Gastrocnemius medialis (tissue), 4 donors: ENCODE results near the gene RABGEF1. TPM values are rescaled to one million over a fixed set of nuclear protein-coding genes. Genes with fewer than 3 reads are reported as not detected.
"Not testable (repeated sequence)": the region's sequence is repeated elsewhere in the genome, so short reads cannot be mapped to it uniquely, and the experiment has no call there.

Experiments used
- ATAC-seq, 2 donors: fragments of 150-250 bp; one replicate each; pipeline ENCODE4 v1.9.1; 2016
- DNase-seq, 2 donors: peaks; one replicate each; pipeline ENCODE4 v3.0.0-alpha.2; 2019
- H3K27ac ChIP-seq, 4 donors: fragments of 200-600 bp; sonication (generic); 1 replicate in 1 of 4; 2 replicates in 3 of 4; pipeline ENCODE4 v1.5.1; 2016 to 2018; ENCODE audit warnings: mild to moderate bottlenecking in 2 of 4, moderate library complexity in 1 of 4
- H3K27me3 ChIP-seq, 3 donors: fragments of 200-600 bp; sonication (generic) in 2 of 3; 1 replicate in 1 of 3; 2 replicates in 2 of 3; pipeline versions ENCODE4 v1.5.1 to v1.6.0; 2016 to 2019; ENCODE audit warnings: mild to moderate bottlenecking in 1 of 3, moderate library complexity in 1 of 3
- H3K36me3 ChIP-seq, 2 donors: fragments of 200-600 bp; sonication (generic) in 1 of 2; one replicate each; pipeline ENCODE4 v1.5.1; 2017 to 2018
- H3K4me1 ChIP-seq, 2 donors: fragments of 200-600 bp; sonication (generic) in 1 of 2; one replicate each; pipeline ENCODE4 v1.5.1; 2016 to 2017; ENCODE audit warnings: mild to moderate bottlenecking in 2 of 2
- H3K4me3 ChIP-seq, 4 donors: fragments of 200-600 bp; sonication (generic) in 3 of 4; 1 replicate in 1 of 4; 2 replicates in 3 of 4; pipeline ENCODE4 v1.5.1; 2016 to 2019; ENCODE audit warnings: mild to moderate bottlenecking in 2 of 4
- H3K9me3 ChIP-seq, 3 donors: fragments of 200-600 bp; sonication (generic) in 2 of 3; 1 replicate in 1 of 3; 2 replicates in 2 of 3; pipeline ENCODE4 v1.5.1; 2016 to 2019
- CTCF ChIP-seq, 5 experiments: fragments of 450-650 bp in 3 of 5; fragments of 200-600 bp in 2 of 5; sonication (generic) in 2 of 5; IDR thresholded peaks in 4 of 5; conservative IDR thresholded peaks in 1 of 5; 1 replicate in 4 of 5; 2 replicates in 1 of 5; pipeline ENCODE4 v1.5.1; 2016 to 2019; ENCODE audit warnings: antibody characterized with exemption in 5 of 5, mild to moderate bottlenecking in 3 of 5, moderate library complexity in 3 of 5
- POLR2A ChIP-seq, 2 donors: fragments of 450-650 bp; IDR thresholded peaks; one replicate each; pipeline ENCODE4 v1.6.1; 2017; ENCODE audit warnings: antibody characterized with exemption in 2 of 2, mild to moderate bottlenecking in 2 of 2, moderate library complexity in 2 of 2
- in situ Hi-C, 4 donors: fragments of 200-750 bp; cut with MboI; loops; one replicate each; pipeline versions ENCODE4 v1.15.0 to v1.8.0; 2017; ENCODE audit warnings: low sequenced_read_pairs in 4 of 4
- intact Hi-C: fragments of 100-400 bp; cut with DNase I; formaldehyde crosslinking; loops from one replicate; pipeline ENCODE4 v1.15.1; 2023; ENCODE audit warnings: low total_unique reads
- total RNA-seq, 4 donors: library from RNA; depleted of rRNA; stranded (reverse); fragments of >200 nt; gene quantifications; one replicate each; pipeline versions ENCODE4 v1.1.0 to v1.2.3, GENCODE V29; 2016

RABGEF1 gene
- total RNA-seq, 4 donors from 2014 or later, result 18.8 to 29.7 (median 24.9) TPM

DNA sequence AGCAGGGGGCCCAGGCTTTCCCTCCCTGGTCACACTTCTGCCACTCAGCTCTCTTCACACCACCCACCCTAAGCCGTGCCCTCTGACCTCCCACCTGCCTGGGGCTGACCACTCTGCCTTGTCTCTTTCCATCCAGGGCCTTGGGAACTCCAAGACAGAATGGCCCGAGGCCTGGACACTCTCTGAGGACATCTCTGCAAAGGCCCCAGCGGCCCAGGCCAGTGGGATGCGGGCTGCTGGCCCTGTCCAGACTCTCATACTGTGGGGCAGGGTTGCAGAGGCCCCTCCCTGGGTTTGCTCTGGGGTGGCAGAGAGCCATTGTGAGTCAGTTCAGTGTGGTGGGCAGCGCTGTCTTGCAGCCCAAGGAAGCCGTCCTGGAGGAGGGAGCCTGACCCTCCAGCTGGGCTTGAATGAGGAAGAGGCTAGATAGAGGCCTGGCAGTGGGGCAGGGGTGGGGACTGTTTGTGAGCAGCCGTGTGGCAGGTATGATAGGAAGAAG lies 39.9 kb upstream of the RABGEF1 start:
- DNase-seq, result no peak
- H3K4me3 ChIP-seq, result no peak overlapping the region
- no peak for TF ChIP-seq CTCF (IDR thresholded peaks at IDR 0.05 in 4 of 5, conservative IDR thresholded peaks at IDR 0.05 in 1 of 5)
- no peak for TF ChIP-seq POLR2A (IDR thresholded peaks at IDR 0.05)
- no peaks in the 10 kb centered on the region for H3K27me3 ChIP-seq
- H3K4me1 ChIP-seq, result peaks cover 0 to 9% of the 10 kb centered on the region in 2 donors
- in situ Hi-C loops (no loop called here), intact Hi-C loops (no loop called here)
- H3K9me3 ChIP-seq, result no peaks in the 10 kb centered on the region
- H3K27ac ChIP-seq, result no peak overlapping the region
- ATAC-seq, result no peak
- H3K36me3 ChIP-seq, result no peaks in the 10 kb centered on the region

- no peak for DNase-seq
- ATAC-seq, result no peak
- no peak overlapping the region for H3K27ac ChIP-seq
- TF ChIP-seq POLR2A (IDR thresholded peaks at IDR 0.05), result no peak
- no peak for TF ChIP-seq CTCF (IDR thresholded peaks at IDR 0.05 in 4 of 5, conservative IDR thresholded peaks at IDR 0.05 in 1 of 5)
- H3K4me3 ChIP-seq, result no peak overlapping the region
- H3K9me3 ChIP-seq, result no peaks in the 10 kb centered on the region
- intact Hi-C loops (no loop called here), in situ Hi-C loops (no loop called here)
- H3K4me1 ChIP-seq, result no peaks in the 10 kb centered on the region
- H3K36me3 ChIP-seq, result no peaks in the 10 kb centered on the region
- H3K27me3 ChIP-seq, result no peaks in the 10 kb centered on the region
Observed at GRCh38 chr7:66707825-66708224, 32.7 kb upstream of the RABGEF1 start.

GRCh38 chr7:66710752-66711151 lies 29.8 kb upstream of the RABGEF1 start:
- not testable (repeated sequence) for ATAC-seq, DNase-seq

DNA sequence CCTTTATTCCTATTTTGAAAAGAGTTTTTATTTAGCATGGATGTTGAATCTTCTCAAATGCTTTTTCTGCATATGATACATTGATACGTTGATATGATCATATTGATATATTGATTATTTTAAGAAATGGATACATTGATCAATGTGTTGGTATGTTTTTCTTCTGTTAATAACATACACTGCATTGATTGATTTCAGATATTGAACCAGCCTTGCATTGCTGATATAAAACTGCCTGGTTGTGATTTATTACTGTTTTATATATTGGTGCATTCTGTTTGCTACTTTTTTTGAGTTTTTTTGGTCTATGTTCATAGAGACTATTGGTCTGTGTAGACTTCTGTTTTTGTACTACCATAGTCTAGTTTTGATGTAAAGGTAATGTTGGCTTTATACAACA lies 26.8 kb upstream of the RABGEF1 start:
- DNase-seq (no peak), ATAC-seq (no peak)
- intact Hi-C loops, result no loop called here
- in situ Hi-C loops, result no loop called here
- Histone ChIP-seq H3K9me3 (no peaks in the 10 kb centered on the region), H3K27ac (no peak overlapping the region), H3K4me1 (no peaks in the 10 kb centered on the region), H3K36me3 (peaks cover 0 to 9% of the 10 kb centered on the region in 2 donors), H3K27me3 (no peaks in the 10 kb centered on the region), H3K4me3 (no peak overlapping the region)
- TF ChIP-seq POLR2A (IDR thresholded peaks at IDR 0.05) (no peak), CTCF (IDR thresholded peaks at IDR 0.05 in 4 of 5, conservative IDR thresholded peaks at IDR 0.05 in 1 of 5) (no peak)

More at GRCh38 chr7:66710752-66711151, 29.8 kb upstream of the RABGEF1 start:
- H3K9me3 ChIP-seq, in situ Hi-C loops, intact Hi-C loops, H3K4me3 ChIP-seq, H3K36me3 ChIP-seq, H3K27me3 ChIP-seq, H3K4me1 ChIP-seq, H3K27ac ChIP-seq: not testable (repeated sequence)

- H3K9me3 ChIP-seq, H3K27ac ChIP-seq, intact Hi-C loops, DNase-seq, H3K4me3 ChIP-seq, H3K4me1 ChIP-seq, in situ Hi-C loops, H3K27me3 ChIP-seq, ATAC-seq: not testable (repeated sequence)
- H3K36me3 ChIP-seq, result peaks cover 0 to 12% of the 10 kb centered on the region in 2 donors
Observed at GRCh38 chr7:66716634-66717033, 23.9 kb upstream of the RABGEF1 start.

- H3K4me1 ChIP-seq, result no peaks in the 10 kb centered on the region
- intact Hi-C loops (no loop called here), in situ Hi-C loops (no loop called here)
- no peak overlapping the region for H3K4me3 ChIP-seq
- no peaks in the 10 kb centered on the region for H3K27me3 ChIP-seq
- DNase-seq (no peak), ATAC-seq (no peak)
- peaks cover 0 to 7% (median 0%) of the 10 kb centered on the region in 3 donors for H3K9me3 ChIP-seq
- TF ChIP-seq POLR2A (IDR thresholded peaks at IDR 0.05) (no peak), CTCF (IDR thresholded peaks at IDR 0.05 in 4 of 5, conservative IDR thresholded peaks at IDR 0.05 in 1 of 5) (no peak)
- H3K27ac ChIP-seq, result no peak overlapping the region
- peaks cover 0 to 21% of the 10 kb centered on the region in 2 donors for H3K36me3 ChIP-seq
Observed at GRCh38 chr7:66720561-66720960, 20.0 kb upstream of the RABGEF1 start.
